Stimulated activated CD4-positive, alpha-beta T cell treated with anti-CD3 and anti-CD28 coated beads, Interleukin-1b, Interleukin-23, amount 100 ng/mL, for 4 hours (primary cell): ENCODE data around the gene XDH.

ENCODE experiments used
- DNase-seq, 2 donors: peaks; one replicate each; pipeline ENCODE4 v3.0.0-alpha.2; 2020; ENCODE audit warnings: low read depth in 2 of 2

XDH gene

DNA sequence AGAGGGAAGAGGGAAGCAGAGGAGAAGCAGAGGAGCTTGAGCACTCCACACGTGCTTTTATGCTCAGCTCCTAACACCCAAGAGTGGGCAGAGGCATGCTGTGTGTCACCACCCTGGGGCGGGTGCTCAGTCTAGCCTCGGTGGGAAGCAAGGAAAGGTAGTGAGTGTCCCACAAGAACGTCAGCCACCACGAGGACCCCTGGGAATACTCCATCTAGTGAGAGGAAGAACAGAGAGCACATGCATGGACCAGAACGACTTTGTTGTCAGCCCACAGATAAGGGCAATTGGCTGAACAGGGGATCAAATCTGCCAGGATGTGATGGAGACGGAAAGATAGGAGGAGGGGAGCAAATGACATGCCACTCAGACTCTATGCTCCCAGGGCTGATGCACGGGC lies 83.4 kb downstream of the XDH start:
- no peak for DNase-seq

DNA sequence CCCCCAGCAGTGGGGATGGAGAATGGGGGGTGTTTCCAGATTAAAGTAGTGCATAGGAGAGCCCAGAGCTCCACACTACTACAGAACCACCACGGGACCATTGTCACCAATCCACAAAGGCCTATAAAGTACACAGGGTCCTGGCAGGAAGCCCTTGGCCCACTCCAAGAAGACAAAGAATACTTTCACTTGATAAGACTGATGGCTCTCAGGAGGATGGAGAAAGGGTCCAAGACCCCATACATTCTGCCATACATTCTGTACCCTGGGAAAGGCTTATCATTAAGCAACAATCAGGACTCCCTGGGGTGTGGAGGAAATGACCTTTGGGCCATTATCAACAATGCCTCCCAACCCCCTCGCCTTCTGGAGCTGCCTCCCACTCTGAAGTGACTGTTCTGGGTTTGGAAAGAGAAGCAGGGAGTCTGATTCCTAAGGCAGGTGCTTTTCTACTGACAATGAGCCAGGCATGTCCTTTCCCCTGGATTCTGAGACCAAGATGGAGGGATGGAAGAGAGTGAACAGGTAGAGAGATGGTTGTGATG lies 85.4 kb downstream of the XDH start:
- no peak for DNase-seq

DNA sequence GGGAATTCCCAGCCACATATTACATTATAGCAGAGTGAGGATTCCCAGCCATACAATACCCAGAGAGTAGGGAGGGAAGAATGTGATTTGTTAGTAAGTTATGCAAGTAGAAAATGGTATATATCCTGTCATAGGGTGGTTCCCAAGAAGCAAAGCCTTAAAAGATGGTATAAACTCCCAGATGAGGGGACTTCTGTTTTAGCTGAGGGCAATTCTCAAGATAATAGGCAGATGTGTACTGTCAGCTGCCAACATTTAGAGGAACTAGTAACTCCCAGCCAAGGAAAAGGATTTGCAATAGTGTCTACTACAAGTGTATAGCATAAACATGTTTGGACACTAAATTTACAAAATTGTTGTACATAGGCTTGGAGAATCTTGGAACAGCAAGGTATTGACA lies 86.5 kb downstream of the XDH start:
- DNase-seq = no peak

DNA sequence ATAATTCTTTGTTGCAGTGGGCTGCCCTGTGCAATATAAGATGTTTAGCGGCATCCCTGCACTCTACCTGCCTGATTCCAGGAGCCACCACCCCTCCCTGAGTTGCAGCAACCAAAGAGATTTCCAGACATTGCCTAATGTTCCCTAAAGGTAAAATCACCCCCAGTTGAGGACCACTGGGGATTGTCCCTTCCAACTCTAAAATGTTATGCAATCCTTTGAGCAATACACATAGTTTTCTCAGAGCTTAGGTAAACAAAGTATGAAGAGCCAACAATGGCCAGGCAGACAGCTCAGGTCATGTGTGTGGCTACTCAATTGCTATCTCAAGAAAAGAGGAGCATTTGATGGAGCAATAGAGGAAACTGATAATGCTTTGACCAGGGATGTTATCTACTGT lies 87.0 kb downstream of the XDH start:
- no peak for DNase-seq

DNA sequence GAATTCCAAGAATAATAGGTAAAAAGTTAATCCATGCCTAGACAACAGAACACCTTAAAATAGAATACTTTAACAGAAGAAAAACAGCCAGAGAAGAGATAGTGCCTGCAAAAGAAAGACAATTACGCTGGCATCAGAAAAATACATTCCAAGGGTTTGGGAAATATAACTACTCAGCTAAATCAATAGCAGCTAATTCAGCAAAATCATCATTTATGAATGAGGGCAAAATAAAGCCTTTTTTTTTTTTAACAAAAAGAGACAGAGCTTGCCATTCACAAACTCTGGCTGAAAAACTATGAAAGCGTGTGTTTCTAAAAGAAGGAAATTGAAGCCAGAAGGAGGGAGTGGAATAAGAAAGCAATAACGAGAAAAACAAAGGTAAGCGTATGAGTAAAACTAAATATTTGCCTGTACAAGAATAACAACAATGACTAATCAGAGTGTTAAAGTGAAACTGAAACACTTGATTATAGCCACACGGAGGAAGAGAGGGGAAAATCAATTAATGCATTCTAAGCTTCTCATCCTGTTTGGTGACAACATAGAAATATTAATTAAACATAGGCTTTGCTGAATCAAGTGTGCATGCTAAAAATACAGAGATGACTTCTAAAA lies 90.4 kb downstream of the XDH start:
- no peak for DNase-seq

DNA sequence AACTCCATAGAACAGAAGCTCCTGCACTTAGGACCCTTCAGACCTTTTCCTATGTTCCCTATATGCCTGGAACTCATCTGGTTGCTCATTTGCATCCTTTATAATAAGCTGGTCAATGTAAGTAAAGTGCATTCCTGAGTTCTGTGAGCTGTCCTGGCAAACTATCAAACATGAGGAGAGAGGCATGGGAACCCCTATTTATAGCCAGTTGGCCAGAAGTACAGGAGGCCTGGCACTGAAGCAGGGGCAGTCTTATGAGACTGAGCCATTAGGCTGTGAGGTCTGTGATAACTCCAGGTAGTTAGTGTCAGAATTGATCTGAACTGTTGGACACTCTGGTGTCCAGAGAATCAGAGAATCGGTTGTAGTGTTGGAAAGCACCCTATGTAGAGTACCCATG lies 92.2 kb downstream of the XDH start:
- no peak for DNase-seq

DNA sequence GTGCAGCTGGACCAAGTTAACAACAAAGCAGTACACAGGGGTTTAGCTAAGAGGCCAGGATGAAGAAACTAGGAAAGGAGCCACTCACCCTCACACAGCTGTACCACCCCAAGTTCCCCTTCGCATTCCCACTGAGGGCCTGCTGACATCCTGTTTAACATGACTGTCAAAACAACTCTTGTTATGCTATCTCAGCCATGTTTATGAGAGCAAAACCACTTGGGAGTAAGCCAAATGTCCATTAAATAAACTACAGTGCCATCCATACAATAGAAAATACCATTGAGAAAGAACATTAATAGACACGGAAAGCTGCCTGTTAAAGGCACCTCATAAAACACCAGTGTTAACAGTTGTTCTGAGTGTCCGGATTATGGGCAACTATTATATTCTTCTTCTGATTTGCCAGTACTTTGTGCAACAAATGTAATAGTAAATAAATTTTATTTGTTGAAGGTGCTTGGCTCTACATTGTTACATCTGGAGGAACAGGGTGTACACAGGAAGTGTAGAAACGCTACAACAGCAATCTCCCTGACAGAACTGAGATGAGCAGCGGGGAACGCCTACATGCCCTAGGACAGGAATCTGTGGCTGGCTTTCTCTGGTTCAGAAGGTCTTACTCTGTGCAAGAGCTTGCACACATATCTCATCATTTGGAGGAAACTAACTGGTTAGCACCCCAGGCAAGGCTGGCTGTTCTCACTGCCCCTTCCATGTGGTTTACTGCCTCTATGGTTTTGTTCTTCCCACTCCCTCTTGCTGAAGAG lies 95.0 kb downstream of the XDH start:
- no peak for DNase-seq

DNA sequence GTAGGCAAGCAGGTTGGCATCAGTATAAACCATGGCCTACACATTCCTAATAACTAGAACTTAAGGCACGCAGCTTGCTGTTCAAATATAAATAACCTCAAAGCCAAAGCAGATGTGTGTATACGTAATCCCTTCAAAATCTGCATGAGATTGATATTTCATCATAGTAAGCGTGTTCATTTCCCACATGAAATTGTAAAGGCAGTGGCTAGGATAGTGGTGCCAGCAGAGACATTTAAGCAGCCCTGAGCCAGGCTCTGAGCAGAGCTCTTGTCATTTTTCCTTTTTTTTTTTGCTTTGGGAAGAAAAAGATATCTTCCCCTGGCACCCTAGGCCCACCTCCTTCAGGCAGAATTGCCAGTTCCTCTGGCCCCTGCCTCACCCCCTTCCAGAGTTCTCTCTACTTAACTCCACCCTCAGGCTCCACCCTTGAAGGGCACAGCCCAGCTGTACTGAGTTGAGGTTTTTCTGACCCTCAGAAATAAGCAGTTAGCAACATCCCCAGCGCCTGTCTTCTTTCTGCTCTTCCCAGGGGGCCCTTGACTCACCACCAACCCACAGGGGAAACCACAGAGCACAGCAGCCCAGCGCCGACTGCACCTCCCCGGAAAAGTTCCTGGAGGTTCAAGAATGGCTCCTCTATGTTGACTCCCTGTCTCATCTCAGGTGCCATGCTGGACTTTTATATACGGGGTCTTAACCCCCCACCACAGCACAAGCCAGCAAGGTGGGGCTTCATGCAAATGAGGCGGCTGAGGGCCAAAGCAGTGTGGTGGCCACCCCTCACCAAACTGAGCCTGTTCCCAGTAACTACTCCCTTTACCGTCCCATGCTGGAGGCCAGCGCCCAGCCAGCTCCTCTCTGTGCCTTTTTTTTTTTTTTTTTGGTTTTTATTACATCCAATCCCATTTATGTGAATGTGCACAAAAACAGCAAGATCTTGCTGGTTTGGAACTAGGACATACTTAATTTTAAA lies 95.9 kb downstream of the XDH start:
- no peak for DNase-seq

DNA sequence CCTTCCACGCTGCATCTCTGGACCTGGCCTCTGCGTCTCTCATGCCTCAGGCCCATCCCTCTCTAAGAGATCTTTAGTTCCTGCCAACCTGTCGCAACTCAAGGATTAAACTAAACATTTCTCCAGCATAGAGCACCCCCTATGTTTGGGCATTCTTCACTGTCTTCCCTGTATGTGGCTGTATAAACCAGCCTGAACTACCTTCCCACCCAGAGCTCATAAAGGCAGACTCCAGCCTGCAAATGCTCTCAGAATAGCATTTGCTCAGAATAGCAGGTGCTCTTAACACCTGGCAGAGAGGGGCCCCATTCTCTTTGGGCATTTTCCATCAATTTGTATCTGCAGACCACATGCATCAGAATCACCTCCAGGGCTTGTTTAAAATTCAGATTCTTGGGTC lies 97.1 kb downstream of the XDH start:
- no peak for DNase-seq

DNA sequence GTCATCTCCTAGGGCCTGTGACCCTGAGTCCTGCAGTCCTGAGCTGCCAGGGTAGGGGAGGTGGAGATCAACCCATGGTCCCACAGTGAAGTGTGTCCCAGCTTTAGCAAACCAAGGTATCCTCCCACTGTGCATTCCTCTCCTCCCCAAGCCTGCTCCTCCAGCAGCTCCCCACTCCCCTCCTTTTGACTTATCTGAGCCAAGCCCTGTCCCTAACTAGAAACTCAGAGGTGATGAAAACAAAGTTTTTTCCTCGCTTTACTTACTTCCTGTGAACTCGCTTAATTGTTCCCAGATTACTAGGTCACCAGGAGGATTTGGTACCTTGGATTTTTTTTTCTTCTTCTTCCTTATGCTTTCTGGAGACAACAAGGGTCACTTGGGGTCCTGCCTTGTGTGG lies 99.8 kb downstream of the XDH start:
- no peak for DNase-seq

DNA sequence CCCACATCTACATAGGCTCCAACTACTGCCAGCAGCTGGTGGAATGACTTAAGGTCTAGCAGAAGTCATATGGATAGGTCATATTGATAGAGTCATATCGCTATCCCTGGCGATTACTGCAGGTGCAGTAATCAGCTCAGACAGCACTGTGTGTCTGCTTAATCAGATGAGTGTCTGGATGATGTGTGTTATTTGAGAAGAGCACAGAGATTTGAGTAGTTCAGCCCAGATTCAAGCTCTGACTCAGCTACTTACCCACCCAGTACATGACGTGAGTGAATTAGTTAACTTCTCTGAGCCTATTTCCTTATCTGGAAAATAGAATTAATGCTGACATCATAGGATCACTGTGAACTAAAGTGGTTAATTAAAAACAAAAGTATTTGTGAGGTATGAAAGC lies 101.6 kb downstream of the XDH start:
- no peak for DNase-seq

DNA sequence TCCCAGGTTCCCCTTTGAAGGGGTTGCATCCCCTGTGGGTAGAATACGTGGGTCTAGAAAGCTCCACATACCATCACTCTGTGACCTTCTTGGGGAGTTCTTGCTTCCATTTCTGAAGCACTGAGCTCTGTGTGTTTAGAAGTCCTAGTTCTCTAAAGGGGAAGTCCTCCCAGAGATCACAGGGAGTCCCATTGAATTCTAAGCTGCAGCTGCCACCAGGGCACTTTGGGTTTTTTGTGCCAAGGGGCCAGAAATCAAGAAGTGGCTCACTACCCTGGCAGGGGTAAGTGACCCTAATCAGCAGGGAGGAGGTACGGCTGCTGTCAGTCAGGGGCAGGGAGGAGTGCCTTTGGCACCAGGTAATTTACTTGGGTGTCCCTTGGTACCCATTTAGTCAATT lies 109.7 kb downstream of the XDH start:
- DNase-seq = no peak

DNA sequence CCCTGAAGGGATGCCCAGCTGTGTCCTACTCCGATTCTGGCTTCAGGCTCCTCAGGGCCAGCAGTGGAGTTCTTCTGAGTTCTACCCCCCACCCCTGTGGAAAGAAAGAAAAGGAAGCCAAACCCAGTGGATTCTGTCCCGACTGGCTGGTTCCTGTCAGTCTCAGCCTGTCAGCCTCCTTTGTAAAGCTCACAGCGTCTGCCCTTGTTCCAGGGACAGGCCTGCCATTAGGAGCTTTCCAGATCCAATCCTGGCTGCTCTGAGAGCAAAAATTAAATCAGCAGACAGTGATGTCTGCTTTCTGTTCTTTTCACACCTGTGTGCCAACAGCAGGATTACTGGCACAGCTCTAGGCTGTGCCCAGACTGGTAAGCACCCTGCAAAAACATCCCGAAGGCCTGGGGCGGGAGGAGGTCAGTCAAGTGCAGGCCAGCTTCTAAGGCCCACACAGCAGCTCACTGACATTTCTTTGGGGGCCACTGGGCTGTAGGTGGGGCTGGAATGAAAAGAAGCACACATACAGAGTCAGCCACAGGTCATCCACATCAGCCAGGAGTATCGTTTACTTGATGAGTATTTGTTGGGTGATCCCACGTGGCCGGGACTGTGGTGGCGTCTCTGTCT lies 111.5 kb downstream of the XDH start:
- DNase-seq = no peak

DNA sequence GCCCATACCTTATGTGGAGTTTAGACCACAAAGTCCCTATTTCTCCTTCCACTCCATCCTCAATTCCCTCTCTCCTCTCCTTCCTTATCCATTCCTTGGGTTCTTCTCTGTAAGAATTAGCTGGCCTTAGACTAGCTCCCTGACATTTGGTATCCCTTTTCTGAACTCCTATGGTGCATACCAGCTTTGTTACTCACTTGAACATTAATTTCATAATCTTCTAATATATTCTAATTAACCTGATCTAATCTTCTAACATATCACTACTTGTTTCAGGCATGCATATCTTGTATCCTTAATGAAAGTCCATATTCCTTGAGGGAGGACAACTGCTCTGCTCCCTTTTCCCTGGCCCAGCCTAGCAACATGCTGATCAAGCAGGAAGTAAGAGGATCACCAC lies 114.2 kb downstream of the XDH start:
- DNase-seq = no peak

DNA sequence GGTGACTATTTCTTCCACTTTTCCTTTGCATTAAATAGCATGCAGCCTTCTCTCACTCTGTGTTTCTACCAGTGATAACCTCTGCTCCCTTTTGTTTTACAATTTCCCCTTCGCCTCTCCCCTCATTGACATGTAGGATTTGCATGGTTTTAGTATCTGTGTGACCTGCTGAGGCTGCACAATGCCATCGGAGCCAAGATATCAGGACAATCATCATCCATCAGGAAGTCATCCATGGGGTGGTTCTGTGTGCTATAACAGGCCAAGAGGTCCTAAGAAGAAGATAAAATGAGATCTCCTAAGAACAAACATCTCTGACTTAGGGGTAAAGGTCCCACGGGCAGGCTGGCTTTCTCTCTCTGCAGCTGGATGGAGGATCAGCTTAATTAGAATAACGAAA lies 115.0 kb downstream of the XDH start:
- DNase-seq = no peak

DNA sequence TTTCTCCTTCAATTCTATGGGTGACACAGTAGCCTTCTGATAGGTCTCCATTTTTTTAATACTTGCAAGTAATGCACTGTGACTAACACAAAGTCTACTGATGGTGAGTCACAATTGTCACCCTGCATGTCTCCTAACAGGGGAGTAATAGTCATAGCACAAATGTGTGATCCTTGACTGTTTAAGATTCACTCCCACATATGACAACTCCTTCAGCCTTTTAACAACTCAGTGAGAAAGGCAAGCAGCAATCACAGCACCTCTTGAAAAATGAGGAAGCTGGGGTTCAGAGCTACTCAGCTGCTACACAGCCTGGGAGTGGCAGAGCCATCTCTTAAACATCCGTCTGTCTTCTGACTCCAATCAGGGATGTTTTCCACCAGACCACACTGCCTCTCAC lies 116.8 kb downstream of the XDH start:
- DNase-seq = no peak

DNA sequence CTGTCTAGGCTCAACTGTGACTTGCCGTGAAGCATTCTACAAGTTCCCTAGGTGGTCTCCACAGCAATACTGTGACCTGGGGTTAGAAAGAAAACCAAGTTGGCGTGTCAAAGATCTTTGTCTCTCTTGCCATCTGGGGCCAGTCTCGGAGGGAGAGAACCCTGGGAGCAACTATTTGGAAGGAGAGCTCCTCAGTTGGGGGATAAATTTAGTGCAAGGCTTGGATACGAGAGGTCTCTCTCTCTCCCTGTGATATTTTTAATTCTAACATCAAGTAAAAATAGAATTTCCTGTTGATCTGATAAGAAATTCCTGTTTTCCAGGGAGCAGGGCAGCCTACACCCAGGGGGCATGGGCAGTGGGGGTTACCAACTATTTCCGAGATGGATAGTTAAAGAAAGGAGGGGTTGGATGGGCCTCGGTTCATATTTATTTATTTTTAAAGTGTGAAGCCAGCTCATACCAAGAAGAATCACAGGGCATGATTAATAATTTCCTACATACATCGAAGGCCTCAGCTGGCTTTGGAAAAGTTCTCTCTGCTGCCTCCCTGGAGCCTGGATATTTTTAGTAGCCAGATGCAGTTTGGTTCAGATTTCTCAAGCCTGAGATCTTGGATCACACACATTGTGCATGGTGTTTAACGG lies 117.8 kb downstream of the XDH start:
- DNase-seq = no peak

DNA sequence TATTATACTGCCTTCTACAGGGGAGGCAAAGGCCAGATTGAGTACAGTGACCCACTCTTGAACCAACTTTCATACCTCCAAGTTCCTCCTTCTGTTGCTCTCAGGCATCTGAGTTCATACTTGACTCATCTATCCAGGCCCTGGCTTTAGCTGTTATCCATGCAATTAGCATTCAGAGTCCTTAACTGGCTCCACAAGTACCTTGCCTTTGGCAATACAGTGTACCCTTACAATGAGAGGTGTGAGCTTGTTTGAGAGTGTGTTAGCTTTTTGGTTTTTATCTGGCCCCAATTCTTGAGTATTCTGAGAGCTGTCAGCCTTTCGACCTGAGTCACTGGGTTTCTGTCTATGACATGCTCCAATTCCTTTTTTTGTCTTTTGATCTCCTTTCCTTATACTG lies 120.3 kb downstream of the XDH start:
- DNase-seq = no peak

DNA sequence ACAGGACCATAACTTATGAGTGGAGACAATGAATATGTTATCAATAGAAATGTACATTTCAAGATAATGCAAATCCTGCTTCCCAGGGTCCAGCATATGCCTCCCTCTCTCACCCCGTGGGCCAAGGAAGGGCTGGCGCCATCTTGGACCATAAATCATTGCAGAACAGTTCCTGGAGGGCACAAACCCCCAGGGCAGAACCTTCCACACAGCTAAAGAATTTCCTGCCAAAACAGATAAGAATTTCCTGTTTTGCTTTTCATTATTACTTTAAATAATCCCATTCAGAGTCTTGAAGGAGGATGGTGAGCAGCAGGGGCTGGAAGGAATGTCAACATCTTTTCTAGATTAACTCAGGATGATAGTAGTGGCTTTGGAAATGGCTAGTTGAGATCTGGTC lies 126.9 kb downstream of the XDH start:
- DNase-seq = no peak

DNA sequence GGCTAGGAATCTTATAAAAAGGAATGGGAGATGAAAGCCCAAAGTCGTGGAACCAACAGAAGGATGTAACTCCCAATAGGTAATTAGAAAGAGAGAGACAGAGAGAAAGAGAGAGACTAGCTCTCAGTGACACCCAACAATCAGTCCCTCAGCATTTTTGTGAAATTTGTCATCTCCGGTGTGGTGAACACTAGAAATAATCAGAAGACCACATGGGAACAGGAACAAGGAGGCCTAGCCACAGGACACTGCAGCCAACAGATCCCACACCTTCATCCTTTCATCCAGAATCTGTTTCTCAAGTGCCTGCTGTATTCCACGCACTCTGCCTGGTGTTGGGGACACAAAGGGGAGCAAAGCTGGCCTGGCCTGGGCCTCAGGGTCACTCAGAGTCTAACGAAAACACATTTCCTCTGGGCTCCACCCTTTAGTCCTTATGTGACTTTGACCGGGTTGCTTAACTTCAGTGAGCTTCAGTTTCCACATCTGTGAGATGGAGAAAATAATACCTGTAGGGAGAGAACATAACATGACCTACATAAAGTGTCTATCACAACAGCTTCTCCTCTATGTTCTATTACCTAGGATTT lies 127.5 kb downstream of the XDH start:
- no peak for DNase-seq

DNA sequence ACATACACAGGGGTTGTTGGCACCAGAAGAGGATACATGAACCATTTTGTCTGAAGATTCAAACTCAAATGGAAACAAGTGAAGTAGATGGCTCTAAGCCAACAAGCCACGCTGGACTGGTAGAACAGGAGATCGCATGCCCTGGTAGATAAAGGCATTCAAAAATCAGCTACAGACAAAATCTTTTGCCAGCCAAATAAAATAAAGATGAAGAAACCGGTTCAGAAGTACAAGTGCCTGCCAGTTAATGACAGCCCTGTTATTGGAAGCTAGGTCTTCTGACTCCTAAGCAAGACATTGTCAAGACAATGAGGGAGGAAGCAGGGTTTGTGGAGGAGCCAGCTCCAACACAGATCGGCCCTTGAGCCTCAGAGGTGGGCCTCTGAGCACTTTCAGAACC lies 128.3 kb downstream of the XDH start:
- DNase-seq = no peak
